Astrocyte of the spinal cord (primary cell): Measurements from ENCODE around the gene CDKN2C.

Experiments used
- DNase-seq: peaks from one replicate; pipeline ENCODE4 v3.0.0; 2011; ENCODE audit warnings: low read depth, low spot score
- H3K4me3 ChIP-seq: 2 replicates; pipeline ENCODE4 v1.5.1; 2011; ENCODE audit warnings: low read depth, mild to moderate bottlenecking, low read length, moderate library complexity
- CTCF ChIP-seq: IDR thresholded peaks from 2 replicates; pipeline ENCODE4 v1.5.1; 2012; ENCODE audit warnings: low read depth, mild to moderate bottlenecking, low read length, inconsistent platforms
- in situ Hi-C: cut with HindIII; loops from 2 replicates; pipeline ENCODE4 v1.10.0; 2017; ENCODE audit warnings: low sequenced_read_pairs

Gene CDKN2C

GRCh38 chr1:51014878-51015277, 44.8 kb downstream of the CDKN2C start:
- in situ Hi-C loops, result no loop called here
- no peak overlapping the region for H3K4me3 ChIP-seq
- no peak for TF ChIP-seq CTCF
- no peak for DNase-seq

- in situ Hi-C loops, result no loop called here
- no peak for DNase-seq
- TF ChIP-seq CTCF, result no peak
- no peak overlapping the region for H3K4me3 ChIP-seq
These were observed 49.8 kb downstream of the CDKN2C start for GRCh38 chr1:51019811-51020210.
